Breast epithelium (tissue), 3 donors: ENCODE measurements around the gene SLC6A3.

ENCODE experiments used
- POLR2A ChIP-seq: fragments of 450-650 bp; IDR thresholded peaks from one replicate; pipeline ENCODE4 v1.6.1; 2016; ENCODE audit warnings: antibody characterized with exemption, mild to moderate bottlenecking, moderate library complexity
- POLR2AphosphoS5 ChIP-seq, 3 donors: sonication (generic); formaldehyde crosslinking; IDR thresholded peaks; one replicate each; pipeline ENCODE4 v1.6.1; 2017; ENCODE audit warnings: antibody characterized with exemption in 3 of 3
- TF ChIP-seq, protein P1 (sequence below), 3 donors: fragments of 450-650 bp; IDR thresholded peaks; one replicate each; pipeline ENCODE4 v1.5.1; 2016 to 2017; ENCODE audit warnings: antibody characterized with exemption in 3 of 3, mild to moderate bottlenecking in 3 of 3, moderate library complexity in 3 of 3

DNA sequence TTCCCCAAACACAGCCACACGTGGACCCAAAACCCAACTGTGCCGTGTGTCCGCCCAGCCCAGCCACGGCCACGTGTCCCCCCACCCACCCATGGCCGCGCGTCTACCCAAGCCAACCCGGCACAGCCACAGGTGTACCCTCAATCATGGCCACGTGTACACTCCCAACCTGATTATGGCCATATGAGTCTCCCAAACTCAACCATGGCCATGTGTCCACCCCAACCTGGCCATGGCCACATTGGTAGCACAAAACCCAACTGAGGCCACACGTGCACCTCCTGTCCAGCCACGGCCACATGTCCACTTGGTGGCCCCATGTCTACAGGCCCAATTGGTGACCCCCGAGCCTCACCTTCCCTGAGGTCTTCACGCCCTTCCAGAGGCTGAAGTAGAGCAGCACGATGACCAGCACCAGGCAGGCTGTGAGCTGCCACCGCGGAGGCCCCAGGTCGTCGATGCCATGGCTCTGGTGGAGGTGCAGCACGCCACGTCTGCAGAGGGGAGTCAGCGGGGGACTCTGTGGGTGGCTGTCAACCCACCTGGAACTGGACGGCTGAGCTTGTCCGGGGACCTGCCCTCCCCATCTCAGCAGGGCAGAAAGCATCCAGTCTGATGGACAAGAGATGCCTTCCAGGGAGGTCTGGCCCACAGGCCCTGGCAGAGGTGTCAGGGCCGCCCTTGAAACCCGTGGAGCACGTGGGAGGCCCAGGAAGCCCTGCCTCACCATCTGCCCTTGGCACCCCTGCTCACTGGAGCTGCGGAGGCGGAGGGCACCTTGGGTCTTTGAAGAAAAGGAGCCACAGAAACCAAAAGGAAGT, 23.5 kb downstream of the SLC6A3 start:
- TF ChIP-seq, protein P1, sequence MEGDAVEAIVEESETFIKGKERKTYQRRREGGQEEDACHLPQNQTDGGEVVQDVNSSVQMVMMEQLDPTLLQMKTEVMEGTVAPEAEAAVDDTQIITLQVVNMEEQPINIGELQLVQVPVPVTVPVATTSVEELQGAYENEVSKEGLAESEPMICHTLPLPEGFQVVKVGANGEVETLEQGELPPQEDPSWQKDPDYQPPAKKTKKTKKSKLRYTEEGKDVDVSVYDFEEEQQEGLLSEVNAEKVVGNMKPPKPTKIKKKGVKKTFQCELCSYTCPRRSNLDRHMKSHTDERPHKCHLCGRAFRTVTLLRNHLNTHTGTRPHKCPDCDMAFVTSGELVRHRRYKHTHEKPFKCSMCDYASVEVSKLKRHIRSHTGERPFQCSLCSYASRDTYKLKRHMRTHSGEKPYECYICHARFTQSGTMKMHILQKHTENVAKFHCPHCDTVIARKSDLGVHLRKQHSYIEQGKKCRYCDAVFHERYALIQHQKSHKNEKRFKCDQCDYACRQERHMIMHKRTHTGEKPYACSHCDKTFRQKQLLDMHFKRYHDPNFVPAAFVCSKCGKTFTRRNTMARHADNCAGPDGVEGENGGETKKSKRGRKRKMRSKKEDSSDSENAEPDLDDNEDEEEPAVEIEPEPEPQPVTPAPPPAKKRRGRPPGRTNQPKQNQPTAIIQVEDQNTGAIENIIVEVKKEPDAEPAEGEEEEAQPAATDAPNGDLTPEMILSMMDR (IDR thresholded peaks at IDR 0.05): no peak
- no peak for TF ChIP-seq POLR2A
- TF ChIP-seq POLR2AphosphoS5 (IDR thresholded peaks at IDR 0.05): no peak
